Amniotic epithelial cell (primary cell): ENCODE measurements around the gene ARAF.

Experiments used
- DNase-seq: peaks from one replicate; pipeline ENCODE4 v3.0.0-alpha.2; 2010; ENCODE audit warnings: low read depth

Gene ARAF

GRCh38 chrX:47564438-47565085 lies 3.6 kb downstream of the ARAF start:
- no peak for DNase-seq

GRCh38 chrX:47566841-47567240 lies 5.8 kb downstream of the ARAF start:
- DNase-seq, result no peak

- DNase-seq, result no peak
Observed at GRCh38 chrX:47568656-47569295, 7.8 kb downstream of the ARAF start.

GRCh38 chrX:47570794-47571193 lies 9.8 kb downstream of the ARAF start:
- no peak for DNase-seq

- no peak for DNase-seq
Observed at GRCh38 chrX:47571215-47571614, 10.2 kb downstream of the ARAF start.

- no peak for DNase-seq
Observed at GRCh38 chrX:47571896-47572295, 10.9 kb downstream of the ARAF start.

GRCh38 chrX:47572773-47573340 lies 11.9 kb downstream of the ARAF start:
- DNase-seq, result no peak

- peak; percentile 60 for DNase-seq
Observed at GRCh38 chrX:47573341-47574075, 12.5 kb downstream of the ARAF start.

- DNase-seq, result no peak
Observed at GRCh38 chrX:47574076-47574546, 13.1 kb downstream of the ARAF start.

GRCh38 chrX:47574547-47575301 lies 13.7 kb downstream of the ARAF start:
- DNase-seq, result no peak

- DNase-seq, result no peak
Observed at GRCh38 chrX:47576021-47576898, 15.3 kb downstream of the ARAF start.

GRCh38 chrX:47577424-47577823 lies 16.4 kb downstream of the ARAF start:
- no peak for DNase-seq

GRCh38 chrX:47577901-47578300 lies 16.9 kb downstream of the ARAF start:
- DNase-seq, result no peak

GRCh38 chrX:47578692-47579091 lies 17.7 kb downstream of the ARAF start:
- DNase-seq, result no peak

GRCh38 chrX:47579537-47579936 lies 18.5 kb downstream of the ARAF start:
- DNase-seq, result peak; percentile 87

GRCh38 chrX:47581731-47582647 lies 21.0 kb downstream of the ARAF start, which contains the start of gene TIMP1:
Gene TIMP1, plus strand, starts transcription at chrX:47582436. Its CDS starts 980 bp downstream, at chrX:47583416.
- DNase-seq, result peak; percentile 94

GRCh38 chrX:47583240-47583861 lies 22.3 kb downstream of the ARAF start:
- no peak for DNase-seq

- no peak for DNase-seq
Observed at GRCh38 chrX:47584714-47585113, 23.7 kb downstream of the ARAF start.

GRCh38 chrX:47585273-47585672 lies 24.3 kb downstream of the ARAF start:
- DNase-seq, result peak; percentile 48
